Occipital lobe (tissue), 2 donors: ENCODE data around the gene KIAA1755. TPM values are rescaled to one million over a fixed set of nuclear protein-coding genes. Genes with fewer than 3 reads are reported as not detected.
"Not testable (repeated sequence)": the region's sequence is repeated elsewhere in the genome, so short reads cannot be mapped to it uniquely, and the experiment has no call there.

Experiments used
- DNase-seq: peaks from one replicate; lab custom pipeline; 2025; lab: John Stamatoyannopoulos, UW
- total RNA-seq: library from RNA; depleted of rRNA; stranded (reverse); fragments of >200 nt; gene quantifications from one replicate; pipeline ENCODE4 v1.2.3, GENCODE V29; 2014

The KIAA1755 gene
- total RNA-seq, 1 donor from 2014 or later: 0.94 TPM

DNA sequence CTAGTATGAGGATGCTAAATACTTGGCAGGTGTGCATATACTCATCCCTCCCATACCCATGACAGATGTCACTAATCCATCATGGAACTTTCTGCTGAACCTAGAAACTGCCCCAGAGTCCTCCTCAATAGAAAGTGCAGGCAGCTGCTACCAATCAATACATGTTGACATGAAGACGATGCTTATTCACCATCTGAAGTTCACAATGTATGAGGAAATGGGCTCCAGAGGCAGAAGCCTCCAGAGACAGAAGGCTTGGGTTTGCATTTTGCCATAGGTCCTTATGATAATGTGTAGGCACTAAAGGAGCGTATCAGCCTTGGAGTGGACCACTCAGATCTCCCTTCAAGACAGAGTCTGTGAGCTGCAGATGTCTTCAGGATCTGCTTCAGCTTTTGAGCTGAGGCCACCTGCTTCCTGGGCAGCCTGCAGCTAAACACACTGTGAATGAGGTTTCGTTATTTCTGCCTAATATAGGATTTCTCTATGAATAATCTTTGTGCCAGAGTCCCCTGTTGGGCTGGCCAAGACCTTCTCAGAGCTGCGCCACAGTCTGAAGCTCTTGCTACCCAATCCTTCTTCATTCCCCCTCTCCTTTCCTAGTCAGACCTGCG, 7.5 kb upstream of the KIAA1755 start:
- no peak for DNase-seq

DNA sequence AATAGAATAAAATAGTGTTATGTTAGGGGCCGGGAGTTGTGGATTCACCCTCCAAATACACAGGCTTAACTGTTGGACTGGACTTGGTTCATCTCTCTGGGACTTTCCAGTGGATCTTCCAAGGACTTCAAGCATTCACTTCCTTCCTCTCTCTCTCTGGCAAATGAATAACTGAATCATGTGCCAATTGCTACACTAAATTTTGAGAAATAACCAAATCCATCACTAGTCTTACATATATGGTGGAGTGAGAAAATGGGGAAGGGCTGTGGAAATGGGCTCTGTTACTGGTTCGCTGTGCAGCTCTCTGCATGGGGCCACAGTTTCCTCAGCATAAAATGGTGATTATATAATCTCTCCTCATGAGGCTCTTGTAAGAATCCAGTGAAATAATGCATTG, 6.8 kb upstream of the KIAA1755 start:
- no peak for DNase-seq

DNA sequence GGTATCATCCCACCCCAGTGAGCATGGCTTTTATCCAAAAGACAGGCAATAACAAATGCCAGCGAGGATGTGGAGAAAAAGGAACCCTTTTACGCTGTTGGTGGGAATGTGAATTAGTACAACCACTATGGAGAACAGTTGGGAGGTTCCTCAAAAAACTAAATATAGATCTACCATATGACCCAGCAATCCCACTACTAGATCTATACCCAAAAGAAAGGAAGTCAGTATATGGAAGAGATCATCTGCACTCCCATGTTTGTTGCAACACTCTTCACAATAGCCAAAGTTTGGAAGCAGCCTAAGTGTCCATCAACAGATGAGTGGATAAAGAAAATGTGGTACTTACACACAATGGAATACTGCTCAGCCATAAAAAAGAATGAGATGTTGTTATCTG, 5.9 kb upstream of the KIAA1755 start:
- DNase-seq: no peak

DNA sequence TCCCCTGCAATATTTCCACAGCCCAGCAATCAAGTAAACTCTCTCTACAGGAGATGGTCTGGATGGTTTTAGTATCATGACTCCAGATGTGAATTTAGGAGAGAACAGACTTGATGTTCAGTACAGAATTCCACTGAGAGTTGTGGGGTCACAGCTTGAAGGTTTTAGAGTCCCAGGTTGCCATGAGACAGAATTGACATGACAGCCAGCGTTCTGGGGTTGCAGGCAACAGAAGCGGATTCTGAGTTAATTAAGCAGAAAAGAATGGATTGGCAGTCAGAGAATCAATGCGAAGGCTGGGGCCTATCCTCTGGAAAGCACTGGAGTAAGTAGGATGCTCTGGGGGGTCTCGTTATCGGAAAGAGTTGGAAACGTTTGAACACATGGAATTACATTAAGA, 2.4 kb upstream of the KIAA1755 start:
- no peak for DNase-seq

DNA sequence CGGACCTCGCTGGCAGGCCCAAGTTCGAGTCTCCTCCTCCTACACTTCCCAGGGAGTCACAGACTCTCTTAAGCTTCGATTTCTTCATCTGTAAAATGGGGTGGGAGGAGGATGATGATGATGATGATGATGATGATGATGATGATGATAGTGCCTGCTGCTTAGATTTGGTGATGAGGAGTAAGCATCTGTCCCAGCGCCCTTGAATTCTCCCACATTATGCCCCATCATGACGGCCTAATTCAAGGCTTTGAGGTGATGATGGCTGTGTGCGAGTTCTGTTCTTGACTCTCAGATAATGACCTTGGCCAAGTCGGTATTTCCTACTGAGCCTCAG, 487 bp upstream of the KIAA1755 start:
- DNase-seq: no peak

DNA sequence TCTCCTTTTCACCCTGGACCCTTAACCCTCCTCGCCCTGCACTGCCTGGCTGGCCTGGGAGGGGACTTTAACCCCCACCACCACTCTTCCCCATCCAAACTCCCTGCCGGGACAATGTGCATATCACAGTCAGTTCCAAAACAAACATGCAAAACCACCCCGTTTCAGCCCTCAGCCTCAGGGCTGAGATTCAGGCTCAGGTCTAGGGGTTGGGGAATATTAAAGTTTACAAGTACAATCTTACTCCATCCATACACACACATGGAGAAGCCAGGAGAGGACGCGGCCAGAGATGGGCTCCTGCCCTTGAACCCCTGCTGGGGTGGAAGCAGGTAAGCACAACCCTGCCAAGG, 534 bp downstream of the KIAA1755 start:
- DNase-seq: no peak

DNA sequence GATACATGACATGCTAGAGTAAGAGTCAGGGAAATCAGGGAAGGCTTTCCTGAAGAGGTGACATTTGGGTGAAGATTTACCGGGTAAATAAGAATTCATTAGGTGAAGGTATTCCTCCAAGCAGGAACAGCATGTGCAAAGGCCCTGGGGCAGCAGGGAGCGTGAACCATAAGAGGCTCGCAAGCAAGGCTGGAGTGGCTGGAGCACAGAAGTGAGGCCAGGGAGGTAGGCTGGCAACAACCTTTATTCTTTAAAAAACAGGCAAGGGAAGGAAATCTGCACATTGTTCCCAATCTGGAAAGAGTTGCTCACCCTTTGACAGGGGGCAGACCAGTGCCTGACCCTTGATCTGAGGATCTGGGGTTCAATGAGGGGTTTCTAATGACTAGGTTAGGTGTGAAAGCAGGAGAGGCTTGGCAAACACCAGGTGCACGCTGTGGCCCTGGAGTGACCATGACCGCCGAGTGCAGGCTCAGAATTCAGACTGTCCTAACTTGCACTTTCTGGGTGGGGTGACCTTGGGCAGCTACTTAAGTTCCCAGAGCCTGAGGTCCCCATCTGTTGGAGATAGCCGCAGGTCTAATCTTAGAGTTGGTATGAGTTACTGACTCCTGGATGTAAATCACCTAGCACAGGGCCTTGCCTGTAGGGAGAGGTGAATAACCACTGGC, 1.9 kb downstream of the KIAA1755 start:
- DNase-seq: no peak

DNA sequence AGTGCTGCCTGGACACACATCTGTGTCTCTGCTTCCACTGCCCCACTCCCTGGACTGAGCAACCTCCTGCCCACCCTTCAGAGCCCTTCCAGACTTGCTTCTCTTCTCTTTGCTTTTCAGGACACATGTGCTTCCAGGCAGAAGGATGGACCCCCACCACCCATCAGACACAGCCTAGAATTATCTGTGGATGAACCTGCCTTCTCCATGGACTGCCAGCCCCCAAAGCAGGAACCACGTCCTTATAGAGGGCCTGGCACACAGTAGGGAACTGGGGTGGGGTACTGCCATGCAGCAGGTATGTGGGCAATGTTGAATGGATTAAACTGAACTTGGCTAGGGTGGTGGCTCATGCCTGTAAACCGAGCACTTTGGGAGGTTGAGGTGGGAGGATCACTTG, 3.6 kb downstream of the KIAA1755 start:
- no peak for DNase-seq

DNA sequence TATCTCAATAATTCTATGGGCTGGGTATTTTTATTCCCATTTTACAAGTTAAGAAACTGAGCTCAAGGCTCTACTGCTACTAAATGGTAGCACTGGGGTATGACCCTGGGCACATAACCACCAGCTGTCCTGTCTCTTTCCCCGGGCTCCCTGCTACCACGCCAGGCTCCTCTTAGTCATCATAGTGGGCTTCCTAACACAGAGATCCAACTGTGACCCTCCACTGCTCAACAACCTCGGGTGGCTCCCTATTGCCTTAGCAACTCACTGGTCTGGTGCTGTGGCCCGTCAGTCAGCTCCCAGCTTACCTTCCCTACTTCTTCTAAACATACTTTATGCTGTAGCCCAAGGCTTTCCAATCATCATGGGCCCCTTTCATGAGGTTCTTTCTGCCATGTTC, 4.5 kb downstream of the KIAA1755 start:
- DNase-seq: no peak

DNA sequence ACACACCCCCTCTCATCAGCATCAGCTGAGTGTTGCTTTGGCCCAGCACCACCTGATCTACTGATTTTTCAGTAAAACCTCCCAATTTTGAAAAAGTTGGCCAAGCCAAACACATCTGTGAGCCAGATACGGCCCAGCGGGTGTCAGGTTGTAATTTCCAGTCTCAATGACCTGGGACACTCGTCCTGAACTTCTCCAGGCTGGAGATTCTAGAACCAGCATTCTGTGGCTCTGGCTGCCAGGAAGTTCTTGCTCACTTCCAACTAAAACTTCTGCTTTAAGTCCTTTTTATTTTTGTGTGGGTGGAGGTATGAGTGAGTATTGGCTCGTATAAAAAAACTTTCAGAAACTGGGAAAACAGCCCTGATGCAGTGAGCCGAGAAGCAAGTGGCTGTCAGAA, 5.1 kb downstream of the KIAA1755 start:
- DNase-seq: no peak

DNA sequence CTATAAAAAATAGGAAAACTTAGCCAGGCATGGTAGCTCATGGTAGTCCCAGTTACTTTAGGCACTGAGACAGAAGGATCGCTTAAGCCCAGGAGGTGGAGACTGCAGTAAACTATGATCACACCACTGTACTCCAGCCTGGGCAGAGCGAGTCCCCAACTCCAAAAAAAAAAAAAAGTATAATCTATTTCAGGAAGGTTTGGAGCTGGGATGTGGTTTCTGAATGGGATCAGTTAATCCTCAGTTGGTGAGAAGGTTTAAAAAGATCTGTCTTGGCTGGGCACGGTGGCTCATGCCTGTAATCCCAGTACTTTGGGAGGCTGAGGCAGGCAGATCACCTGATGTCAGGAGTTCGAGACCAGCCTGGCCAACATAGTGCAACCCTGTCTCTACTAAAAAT, 5.9 kb downstream of the KIAA1755 start:
- not testable (repeated sequence) for DNase-seq

DNA sequence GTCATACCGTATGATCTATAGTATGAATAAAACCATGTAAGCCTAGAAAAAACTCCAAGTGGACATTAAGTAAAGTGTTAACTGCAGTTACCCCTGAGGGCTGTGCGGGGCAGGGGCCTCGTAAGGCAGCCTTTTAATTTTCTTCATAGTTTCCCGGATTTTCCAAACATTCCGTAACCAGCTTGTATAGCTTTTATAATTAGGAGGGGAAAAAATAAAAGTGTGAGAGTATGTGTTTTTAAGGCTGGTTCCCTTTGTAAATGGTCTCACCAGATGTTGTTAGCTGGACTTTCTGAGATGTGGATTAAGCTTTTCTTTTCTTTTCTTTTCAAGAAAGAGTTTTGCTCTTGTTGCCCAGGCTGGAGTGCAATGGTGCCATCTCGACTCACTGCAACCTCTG, 7.0 kb downstream of the KIAA1755 start:
- DNase-seq: no peak

DNA sequence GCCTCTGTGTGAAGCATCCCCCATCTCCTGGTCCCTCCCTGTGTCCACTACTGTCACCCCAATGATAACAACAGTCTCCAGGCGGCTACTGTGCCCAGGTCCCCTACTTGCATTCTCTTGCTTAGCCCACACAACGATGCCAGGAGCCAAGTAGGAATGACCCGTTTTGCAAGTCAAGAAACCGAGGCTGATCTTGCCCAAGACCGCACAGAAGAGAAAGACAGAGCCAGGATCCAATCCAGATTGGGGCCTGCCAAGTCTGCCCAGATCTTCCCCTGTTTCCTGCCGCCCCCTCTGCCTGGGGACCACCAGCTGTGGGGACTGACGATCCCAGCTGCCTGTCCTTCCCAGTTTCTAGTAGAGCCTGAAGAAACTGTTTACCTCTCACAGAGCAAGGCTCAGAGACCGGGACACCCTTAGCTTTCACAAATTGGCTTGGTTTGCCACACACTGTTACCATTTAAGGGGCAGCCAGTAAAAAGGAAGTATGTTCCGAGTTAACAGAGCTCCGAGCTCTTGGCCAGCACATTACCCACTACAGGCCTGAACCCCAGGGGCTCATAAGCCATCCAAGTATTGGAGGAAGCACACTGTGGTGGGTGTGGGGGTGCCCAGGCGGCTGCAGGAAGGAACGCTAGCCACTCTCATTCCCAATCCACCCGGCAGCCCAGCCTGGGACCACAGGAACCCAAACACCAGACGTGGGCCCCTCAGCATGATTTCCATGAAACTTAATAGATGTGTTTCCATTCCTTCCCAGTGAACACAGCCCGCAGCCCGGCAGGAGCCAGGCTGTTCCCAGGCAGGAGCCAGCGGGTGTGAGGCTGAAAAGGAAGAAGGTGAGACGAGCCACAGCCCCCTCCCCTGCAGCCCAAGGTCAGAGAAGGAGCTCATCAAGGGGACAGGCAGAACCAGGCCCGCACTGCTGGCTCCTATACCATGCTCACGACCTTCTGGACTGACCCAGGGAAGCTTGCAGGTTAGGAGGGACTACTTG, 7.9 kb downstream of the KIAA1755 start:
- DNase-seq: no peak

DNA sequence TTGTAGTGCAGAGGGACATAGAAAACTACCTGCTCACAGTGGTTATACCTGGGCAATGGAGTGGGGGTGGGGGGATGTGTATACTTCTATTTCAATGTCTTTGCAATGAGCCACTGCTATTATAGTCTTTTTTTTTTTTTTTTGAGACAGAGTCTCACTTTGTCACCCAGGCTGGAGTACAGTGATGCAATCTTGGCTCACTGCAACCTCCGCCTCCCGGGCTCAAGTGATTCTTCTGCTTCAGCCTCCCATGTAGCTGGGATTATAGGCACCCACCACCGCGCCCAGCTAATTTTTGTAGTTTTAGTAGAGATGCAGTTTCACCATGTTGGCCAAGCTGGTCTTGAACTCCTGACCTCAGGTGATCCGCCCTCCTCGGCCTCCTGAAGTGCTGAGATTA, 9.1 kb downstream of the KIAA1755 start:
- DNase-seq: not testable (repeated sequence)

DNA sequence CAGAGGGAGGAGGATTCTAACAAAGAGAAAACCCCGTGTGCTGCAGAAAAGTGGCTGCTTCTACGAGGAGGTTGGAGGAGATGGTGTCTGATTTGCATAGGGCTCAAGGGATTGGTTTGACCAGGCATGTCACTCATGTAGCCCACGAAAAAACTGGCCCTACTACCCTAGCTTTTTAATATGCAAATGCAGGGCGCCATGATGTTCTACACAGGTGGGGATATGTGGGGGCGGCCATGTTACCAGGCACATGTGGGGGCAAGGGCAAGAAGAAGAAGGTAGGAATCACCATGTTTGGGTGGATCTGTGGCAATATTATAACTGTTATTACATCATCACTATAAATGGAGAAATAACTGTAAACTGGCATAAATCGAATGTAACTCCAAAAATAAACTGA, 9.9 kb downstream of the KIAA1755 start:
- no peak for DNase-seq

DNA sequence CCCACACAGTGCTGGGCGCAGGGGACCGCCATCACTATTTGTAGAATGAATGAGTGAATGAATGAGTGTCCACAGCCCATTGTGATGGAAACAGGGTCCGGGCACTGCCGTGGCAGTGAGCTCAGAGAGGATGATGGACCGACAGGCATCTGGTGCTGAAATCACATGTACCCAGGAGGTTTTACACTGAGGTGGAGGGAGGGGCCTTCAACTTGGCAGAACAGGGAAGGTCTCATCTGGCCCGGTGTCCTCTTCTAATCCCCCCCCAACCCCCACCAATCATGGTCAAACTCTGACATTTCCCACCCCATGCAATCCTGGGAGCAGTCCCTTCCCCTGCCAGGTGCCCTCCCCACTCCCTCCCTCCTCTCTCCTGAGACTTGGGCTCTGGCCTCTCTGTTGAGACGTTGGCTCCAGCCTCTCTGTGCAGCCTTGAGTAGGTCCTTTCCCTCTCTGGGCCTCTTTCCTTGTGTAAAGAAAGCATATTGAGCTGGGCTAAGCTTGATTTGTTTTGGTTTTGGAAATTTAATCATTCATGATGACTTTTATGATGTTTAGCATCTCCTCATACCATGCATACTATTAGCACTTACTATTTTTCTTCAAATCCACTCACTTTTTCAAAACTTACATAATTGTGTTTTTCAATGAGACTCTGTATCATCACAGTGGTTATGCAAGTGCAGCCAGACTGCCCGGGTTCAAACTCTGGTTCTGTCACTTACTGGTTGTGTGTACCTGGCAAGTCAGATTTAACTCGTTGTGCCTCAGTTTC, 10.8 kb downstream of the KIAA1755 start:
- no peak for DNase-seq

DNA sequence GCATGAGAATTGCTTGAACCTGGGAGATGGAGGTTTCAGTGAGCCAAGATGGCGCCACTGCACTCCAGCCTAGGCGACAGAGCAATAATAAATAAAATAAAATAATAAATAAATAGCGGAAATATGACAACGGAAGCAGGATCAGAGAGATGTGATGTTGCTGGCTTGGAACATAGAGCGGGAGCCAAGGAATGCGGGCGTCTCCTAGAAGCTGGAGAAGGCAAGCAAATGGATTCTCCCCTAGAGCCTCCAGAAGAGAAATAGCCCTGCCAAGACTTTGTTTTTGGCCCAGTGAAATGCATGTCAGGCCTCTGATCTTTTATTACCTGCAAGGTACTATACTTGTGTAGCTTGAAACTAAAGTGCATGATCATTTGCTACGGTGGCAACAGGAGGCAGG, 12.4 kb downstream of the KIAA1755 start:
- no peak for DNase-seq

DNA sequence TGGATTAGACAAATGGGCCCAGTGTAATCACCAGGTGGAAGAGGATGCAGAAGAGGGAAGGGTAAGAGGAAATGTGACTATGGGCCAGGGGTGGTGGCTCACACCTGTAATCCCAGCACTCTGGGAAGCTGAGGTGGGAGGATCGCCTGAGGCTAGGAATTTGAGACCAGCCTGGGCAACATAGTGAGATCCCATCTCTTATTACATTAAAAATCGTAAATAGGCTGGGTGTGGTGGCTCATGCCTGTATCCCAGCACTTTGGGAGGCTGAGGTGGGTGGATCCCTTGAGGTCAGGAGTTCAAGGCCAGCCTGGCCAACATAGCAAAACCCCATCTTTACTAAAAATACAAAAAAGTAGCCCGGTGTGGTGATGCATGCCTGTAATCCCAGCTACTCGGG, 12.8 kb downstream of the KIAA1755 start:
- DNase-seq: not testable (repeated sequence)

DNA sequence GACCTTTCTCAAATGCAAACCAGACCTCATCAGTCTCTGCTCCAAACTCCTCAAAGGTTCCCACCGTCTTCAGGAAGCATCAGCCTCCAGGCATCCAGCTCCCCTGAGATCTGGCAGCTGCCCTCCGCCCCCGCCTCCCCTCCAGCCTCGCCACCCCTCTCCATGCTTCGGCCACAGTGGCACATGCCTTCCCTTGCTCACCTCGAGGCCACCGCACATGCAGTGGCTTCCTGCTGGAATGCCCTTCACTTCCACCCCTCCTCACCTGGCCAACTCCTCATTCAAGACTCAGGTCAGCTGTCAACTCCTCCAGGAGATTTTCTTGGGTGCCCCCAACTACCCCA, 13.4 kb downstream of the KIAA1755 start:
- no peak for DNase-seq

DNA sequence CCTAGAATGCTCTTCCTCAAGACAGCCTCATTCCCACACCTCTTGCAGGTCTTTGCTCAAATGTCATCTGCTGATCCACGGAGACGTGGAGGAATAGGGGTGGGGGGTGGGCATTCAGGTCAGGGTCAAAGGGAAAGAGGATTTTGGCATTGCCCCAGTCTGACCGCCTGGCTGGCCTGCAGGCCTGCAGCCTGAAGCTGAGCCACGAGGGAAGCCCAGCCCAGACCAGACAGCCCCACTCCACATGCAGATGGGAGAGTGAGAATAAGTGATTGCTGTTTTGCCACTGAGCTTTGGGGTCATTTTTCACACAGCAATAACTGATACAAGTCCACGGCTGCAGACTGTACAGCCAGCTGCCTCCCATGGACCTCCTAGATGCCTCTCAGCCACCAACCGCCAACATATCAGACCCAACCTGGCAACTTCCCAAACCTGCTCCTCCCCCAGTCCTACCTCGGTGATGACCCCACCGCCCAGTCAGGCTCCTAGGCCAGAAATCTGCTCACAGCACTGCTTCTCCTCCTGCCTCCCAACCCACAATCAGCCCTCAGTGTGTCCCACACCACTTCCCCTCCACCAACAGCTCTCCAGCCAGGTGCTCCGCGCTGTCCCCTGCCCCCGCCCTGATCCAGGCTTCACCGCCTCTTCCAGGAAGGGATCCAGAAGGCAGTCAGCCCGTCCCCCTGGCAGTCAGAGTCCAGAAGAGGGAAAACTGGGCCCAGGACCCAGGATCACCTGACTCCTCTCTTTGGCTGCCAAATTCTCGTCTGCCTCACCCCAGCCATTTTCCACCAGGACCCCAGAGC, 14.0 kb downstream of the KIAA1755 start:
- no peak for DNase-seq

DNA sequence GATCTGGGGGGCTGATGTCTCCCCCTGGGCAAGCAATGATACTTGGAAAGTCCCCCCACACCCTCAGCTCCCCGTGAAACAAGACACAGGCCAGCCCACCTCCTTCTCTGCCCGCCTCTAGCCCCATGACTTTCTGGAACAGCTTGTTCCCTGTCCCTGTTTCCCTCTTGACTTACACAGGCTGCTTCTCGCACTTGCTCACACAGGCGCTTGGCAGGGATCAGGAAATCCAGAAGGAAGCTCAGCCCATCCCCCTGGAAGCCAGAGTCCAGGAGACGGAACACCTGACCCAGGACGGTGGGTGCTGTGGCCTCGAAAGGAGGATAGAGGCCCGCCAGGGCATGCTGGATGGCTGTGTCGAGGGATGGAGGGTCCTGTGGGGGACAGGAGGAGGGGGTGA, 14.8 kb downstream of the KIAA1755 start:
- no peak for DNase-seq
